H1 (cell line): ENCODE measurements around the gene RIPOR3. TPM values are rescaled to one million over a fixed set of nuclear protein-coding genes. Genes with fewer than 3 reads are reported as not detected.

Experiments
- RBBP5 ChIP-seq: IDR thresholded peaks from 2 replicates; pipeline ENCODE4 v1.7.1; 2012; ENCODE audit warnings: low read depth, mild to moderate bottlenecking, inconsistent platforms, low read length, moderate library complexity, borderline replicate concordance
- YY1 ChIP-seq: IDR thresholded peaks from 2 replicates; pipeline ENCODE4 v1.6.1; 2011; ENCODE audit warnings: low read depth, mild to moderate bottlenecking, low read length
- polyA plus RNA-seq, 7 experiments: library from polyadenylated mRNA; depleted of rRNA in 3 of 7; stranded (reverse) in 5 of 7; unstranded in 2 of 7; fragments of >200 nt in 5 of 7; fragments of 200-250 nt in 2 of 7; gene quantifications; 1 replicate in 5 of 7; 2 replicates in 1 of 7; 4 replicates in 1 of 7; pipeline versions ENCODE4 v1.2.1 to v1.2.3, GENCODE V29; 2011 to 2013; ENCODE audit warnings: missing spikeins in 2 of 7, mixed read lengths in 2 of 7
- total RNA-seq: library from RNA; stranded (reverse); fragmentation: NEBNext Ultra II Directional; extraction: Animal tissue kit (Norgen Biotek cat#: 25700); gene quantifications from 2 replicates; pipeline ENCODE4 v1.2.1, GENCODE V29; 2021

Gene RIPOR3
- total and polyA plus RNA-seq, 2 of the 8 experiments (the other 6 are each of a cell fraction or from before 2014, with no cell fraction given): 3.6 to 4.5 TPM

GRCh38 chr20:50590348-50590664 is 101.0 kb downstream of the RIPOR3 start (continued):
- TF ChIP-seq RBBP5 (no peak), YY1 (no peak)
